Activated naive CD8-positive, alpha-beta T cell (primary cell): ENCODE results near the gene RABL6.
"Not testable (repeated sequence)": the region's sequence is repeated elsewhere in the genome, so short reads cannot be mapped to it uniquely, and the experiment has no call there.

Experiments
- H3K27ac Mint-ChIP-seq: one replicate; pipeline ENCODE4 v1.8.0; 2021; ENCODE audit warnings: mixed read lengths
- H3K27me3 Mint-ChIP-seq: one replicate; pipeline ENCODE4 v1.8.0; 2021; ENCODE audit warnings: mixed read lengths
- H3K36me3 Mint-ChIP-seq: one replicate; pipeline ENCODE4 v1.8.0; 2021; ENCODE audit warnings: mixed read lengths
- H3K4me1 Mint-ChIP-seq: one replicate; pipeline ENCODE4 v1.8.0; 2021; ENCODE audit warnings: low read depth, mixed read lengths
- H3K4me3 Mint-ChIP-seq: one replicate; pipeline ENCODE4 v1.8.0; 2021; ENCODE audit warnings: mild to moderate bottlenecking, mixed read lengths
- H3K9me3 Mint-ChIP-seq: one replicate; pipeline ENCODE4 v1.8.0; 2021; ENCODE audit warnings: low read depth, mixed read lengths

The RABL6 gene

GRCh38 chr9:136787690-136788400 lies 19.9 kb upstream of the RABL6 start:
- Mint-ChIP-seq H3K9me3 (no peaks in the 10 kb centered on the region), H3K4me1 (peaks cover 20% of the 10 kb centered on the region), H3K27me3 (peaks cover 2% of the 10 kb centered on the region), H3K36me3 (no peaks in the 10 kb centered on the region), H3K27ac (no peak overlapping the region), H3K4me3 (no peak overlapping the region)

- H3K27ac Mint-ChIP-seq = not testable (repeated sequence)
Measured at GRCh38 chr9:136788644-136789522, 18.9 kb upstream of the RABL6 start.

GRCh38 chr9:136789523-136789937 lies 18.2 kb upstream of the RABL6 start:
- Mint-ChIP-seq H3K9me3 (no peaks in the 10 kb centered on the region), H3K36me3 (no peaks in the 10 kb centered on the region), H3K4me3 (no peak overlapping the region), H3K4me1 (peaks cover 22% of the 10 kb centered on the region), H3K27me3 (peaks cover 2% of the 10 kb centered on the region), H3K27ac (no peak overlapping the region)

More at GRCh38 chr9:136788644-136789522, 18.9 kb upstream of the RABL6 start:
- H3K4me1 Mint-ChIP-seq = peaks cover 22% of the 10 kb centered on the region
- H3K9me3 Mint-ChIP-seq, H3K27me3 Mint-ChIP-seq, H3K4me3 Mint-ChIP-seq, H3K36me3 Mint-ChIP-seq: not testable (repeated sequence)

GRCh38 chr9:136790640-136791515 lies 16.9 kb upstream of the RABL6 start, which contains the start of gene TMEM141:
TSS of gene TMEM141 (plus strand) at chr9:136791344. CDS start at chr9:136791371, 27 bp downstream.
- Mint-ChIP-seq H3K27ac (peak within 1 kb of the TSS; percentile 86), H3K9me3 (no peaks in the 10 kb centered on the region), H3K27me3 (peaks cover 2% of the 10 kb centered on the region), H3K4me3 (peak within 1 kb of the TSS; percentile 84), H3K4me1 (peaks cover 18% of the 10 kb centered on the region), H3K36me3 (no peaks in the 10 kb centered on the region)

- H3K9me3 Mint-ChIP-seq = no peaks in the 10 kb centered on the region
- H3K27ac Mint-ChIP-seq = peak overlapping the region; percentile 86
- H3K36me3 Mint-ChIP-seq = no peaks in the 10 kb centered on the region
- peaks cover 26% of the 10 kb centered on the region for H3K4me1 Mint-ChIP-seq
- H3K27me3 Mint-ChIP-seq = peaks cover 2% of the 10 kb centered on the region
- H3K4me3 Mint-ChIP-seq = peak overlapping the region; percentile 84
Measured at GRCh38 chr9:136791516-136792276, 16.1 kb upstream of the RABL6 start.

- Mint-ChIP-seq H3K27ac (no peak overlapping the region), H3K4me1 (peaks cover 27% of the 10 kb centered on the region), H3K27me3 (no peaks in the 10 kb centered on the region), H3K36me3 (no peaks in the 10 kb centered on the region), H3K4me3 (peak overlapping the region; percentile 84), H3K9me3 (no peaks in the 10 kb centered on the region)
Measured at GRCh38 chr9:136792321-136793085, 15.2 kb upstream of the RABL6 start.

GRCh38 chr9:136793086-136793946 lies 14.4 kb upstream of the RABL6 start:
- no peaks in the 10 kb centered on the region for H3K27me3 Mint-ChIP-seq
- H3K9me3 Mint-ChIP-seq = no peaks in the 10 kb centered on the region
- no peaks in the 10 kb centered on the region for H3K36me3 Mint-ChIP-seq
- H3K27ac Mint-ChIP-seq = peak overlapping the region; percentile 54
- H3K4me3 Mint-ChIP-seq = peak overlapping the region; percentile 59
- H3K4me1 Mint-ChIP-seq = peaks cover 22% of the 10 kb centered on the region

- H3K27ac Mint-ChIP-seq = no peak overlapping the region
- H3K27me3 Mint-ChIP-seq = no peaks in the 10 kb centered on the region
- H3K4me3 Mint-ChIP-seq = no peak overlapping the region
- H3K9me3 Mint-ChIP-seq = no peaks in the 10 kb centered on the region
- H3K4me1 Mint-ChIP-seq = peaks cover 22% of the 10 kb centered on the region
- H3K36me3 Mint-ChIP-seq = no peaks in the 10 kb centered on the region
Measured at GRCh38 chr9:136794281-136794999, 13.3 kb upstream of the RABL6 start.

GRCh38 chr9:136795000-136795348 lies 12.8 kb upstream of the RABL6 start:
- Mint-ChIP-seq H3K9me3 (no peaks in the 10 kb centered on the region), H3K4me3 (no peak overlapping the region), H3K4me1 (peaks cover 22% of the 10 kb centered on the region), H3K27ac (no peak overlapping the region), H3K36me3 (no peaks in the 10 kb centered on the region), H3K27me3 (no peaks in the 10 kb centered on the region)

- no peaks in the 10 kb centered on the region for H3K27me3 Mint-ChIP-seq
- peaks cover 27% of the 10 kb centered on the region for H3K4me1 Mint-ChIP-seq
- H3K27ac Mint-ChIP-seq = no peak within 1 kb of the TSS
- no peaks in the 10 kb centered on the region for H3K9me3 Mint-ChIP-seq
- no peaks in the 10 kb centered on the region for H3K36me3 Mint-ChIP-seq
- peak within 1 kb of the TSS; percentile 6 for H3K4me3 Mint-ChIP-seq
Measured at GRCh38 chr9:136796238-136796774, 11.4 kb upstream of the RABL6 start, which contains the start of gene CCDC183. TSS of gene CCDC183 (plus strand) at chr9:136796338. CDS start at chr9:136796398, 60 bp downstream.

GRCh38 chr9:136796775-136797347 lies 10.9 kb upstream of the RABL6 start:
- H3K27me3 Mint-ChIP-seq, H3K27ac Mint-ChIP-seq, H3K9me3 Mint-ChIP-seq, H3K36me3 Mint-ChIP-seq: not testable (repeated sequence)
- peaks cover 28% of the 10 kb centered on the region for H3K4me1 Mint-ChIP-seq
- H3K4me3 Mint-ChIP-seq = peak overlapping the region; percentile 6

- Mint-ChIP-seq H3K27ac (no peak overlapping the region), H3K36me3 (no peaks in the 10 kb centered on the region), H3K4me3 (no peak overlapping the region), H3K9me3 (no peaks in the 10 kb centered on the region), H3K4me1 (peaks cover 19% of the 10 kb centered on the region), H3K27me3 (no peaks in the 10 kb centered on the region)
Measured at GRCh38 chr9:136798708-136799078, 9.1 kb upstream of the RABL6 start.
